ENCODE measurements around the gene MAP2K1.
"Not testable (repeated sequence)": the region's sequence is repeated elsewhere in the genome, so short reads cannot be mapped to it uniquely, and the experiment has no call there.

Gene MAP2K1

DNA sequence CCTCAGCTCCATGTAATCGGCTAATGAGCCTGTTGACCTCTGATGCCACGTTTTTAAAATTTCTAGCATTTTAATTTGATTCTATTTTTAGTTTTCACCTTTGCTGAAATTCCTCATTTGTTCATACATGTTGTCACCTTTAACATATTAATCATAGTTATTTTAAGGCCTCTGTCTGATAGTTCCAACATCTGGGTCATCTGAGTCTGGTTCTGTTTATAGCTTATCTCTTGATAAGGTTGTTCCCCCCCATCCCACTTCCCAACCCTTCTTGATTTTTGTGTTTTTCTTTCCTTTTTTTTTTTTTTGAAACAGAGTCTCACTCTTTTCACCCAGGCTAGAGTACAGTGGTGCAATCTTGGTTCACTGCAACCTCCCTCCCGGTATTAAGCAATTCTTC is 36.4 kb downstream of the MAP2K1 start:
- Mint-ChIP-seq H3K36me3 (ENCODE audit: low read depth) (no peaks in the 10 kb centered on the region), H3K9me3 (no peaks in the 10 kb centered on the region), H3K4me3 (no peak overlapping the region), H3K27ac (no peak overlapping the region), H3K27me3 (no peaks in the 10 kb centered on the region), H3K4me1 (ENCODE audit: low read depth) (peaks cover 53% of the 10 kb centered on the region)
- intact Hi-C loops (cut with micrococcal nuclease) = no loop called here

DNA sequence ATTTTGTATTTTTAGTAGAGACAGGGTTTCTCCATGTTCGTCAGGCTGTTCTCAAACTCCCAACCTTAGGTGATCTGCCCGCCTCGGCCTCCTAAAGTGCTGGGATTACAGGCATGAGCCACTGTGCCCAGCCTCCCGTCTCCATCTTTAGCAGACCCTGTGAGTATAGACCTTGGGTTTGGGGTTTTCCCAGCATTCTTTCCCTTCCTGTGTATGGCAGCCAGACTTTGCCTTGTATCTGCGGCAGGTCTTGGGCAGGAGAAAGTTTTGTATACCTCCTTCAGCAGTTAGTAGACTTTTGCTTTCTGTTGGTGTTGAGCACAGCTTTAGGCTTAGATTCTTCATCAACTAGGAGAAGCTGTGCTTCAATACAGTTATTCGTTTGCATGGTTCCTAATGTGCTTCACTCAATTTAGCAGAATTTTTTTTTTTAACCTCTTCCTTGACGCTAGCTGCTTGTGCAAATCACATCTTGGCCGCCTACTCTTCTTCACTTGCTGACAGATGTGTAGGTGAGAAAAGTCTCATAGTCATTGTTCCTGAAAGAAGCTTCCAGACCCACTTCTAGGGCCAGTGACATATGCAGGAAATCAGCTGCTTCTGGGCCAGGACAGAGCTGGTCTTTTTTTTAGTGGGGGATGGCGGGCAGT is 38.4 kb downstream of the MAP2K1 start:
- H3K4me3 Mint-ChIP-seq = no peak overlapping the region
- H3K4me1 Mint-ChIP-seq (ENCODE audit: low read depth) = peaks cover 57% of the 10 kb centered on the region
- no peaks in the 10 kb centered on the region for H3K27me3 Mint-ChIP-seq
- no peaks in the 10 kb centered on the region for H3K9me3 Mint-ChIP-seq
- intact Hi-C loops (cut with micrococcal nuclease) = loop anchor here (5.0 kb wide), 1 partner anchor 33 kb away; no protein-coding TSS in a partner anchor
- H3K27ac Mint-ChIP-seq = peak overlapping the region; percentile 5
- peaks cover 9% of the 10 kb centered on the region for H3K36me3 Mint-ChIP-seq (ENCODE audit: low read depth)

DNA sequence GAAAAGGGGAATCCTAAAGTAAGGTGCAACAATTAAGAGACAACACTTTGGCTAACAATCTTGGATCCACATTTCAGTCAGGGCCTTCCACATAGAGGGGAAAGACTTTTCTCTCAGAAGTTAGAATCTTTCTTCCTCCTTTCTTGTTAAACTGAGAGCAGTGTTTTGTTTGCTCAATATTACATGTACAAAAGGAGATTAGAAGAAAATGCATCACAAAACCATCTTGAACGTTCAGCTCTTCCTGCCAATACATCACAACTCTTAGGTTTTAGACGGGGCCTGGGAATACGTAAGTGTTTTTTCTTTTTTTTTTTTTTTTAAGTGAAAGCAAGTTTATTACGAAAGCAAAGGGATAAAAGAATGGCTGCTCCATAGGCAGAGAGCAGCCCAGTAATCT is 39.1 kb downstream of the MAP2K1 start:
- Mint-ChIP-seq H3K27ac (peak overlapping the region; percentile 5), H3K4me3 (no peak overlapping the region), H3K27me3 (no peaks in the 10 kb centered on the region), H3K36me3 (ENCODE audit: low read depth) (peaks cover 16% of the 10 kb centered on the region), H3K4me1 (ENCODE audit: low read depth) (peaks cover 64% of the 10 kb centered on the region), H3K9me3 (no peaks in the 10 kb centered on the region)
- intact Hi-C loops (cut with micrococcal nuclease) = loop anchor here (5.0 kb wide), 1 partner anchor 34 kb away; no protein-coding TSS in a partner anchor

DNA sequence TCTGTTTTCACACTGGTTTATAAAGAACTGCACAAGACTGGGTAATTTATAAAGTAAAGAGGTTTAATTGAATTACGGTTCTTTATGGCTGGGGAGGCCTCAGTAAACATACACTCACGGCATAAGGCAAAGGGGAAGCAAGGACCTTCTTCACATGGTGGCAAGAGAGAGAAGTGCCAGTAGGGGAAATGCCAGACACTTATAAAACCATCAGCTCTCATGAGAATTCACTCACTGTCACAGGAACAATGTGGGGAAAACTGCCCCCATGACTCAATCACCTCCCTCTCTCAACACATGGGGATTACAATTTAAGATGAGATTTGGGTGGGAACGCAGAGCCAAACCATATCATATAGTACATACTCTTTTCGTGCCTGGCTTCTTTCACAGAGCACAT is 42.4 kb downstream of the MAP2K1 start:
- peaks cover 18% of the 10 kb centered on the region for H3K36me3 Mint-ChIP-seq (ENCODE audit: low read depth)
- peaks cover 83% of the 10 kb centered on the region for H3K4me1 Mint-ChIP-seq (ENCODE audit: low read depth)
- H3K4me3 Mint-ChIP-seq = peak overlapping the region; percentile 6
- intact Hi-C loops (cut with micrococcal nuclease) = loop anchor here (5.0 kb wide), 1 partner anchor 37 kb away; no protein-coding TSS in a partner anchor
- H3K27ac Mint-ChIP-seq = peak overlapping the region; percentile 77
- no peaks in the 10 kb centered on the region for H3K9me3 Mint-ChIP-seq
- no peaks in the 10 kb centered on the region for H3K27me3 Mint-ChIP-seq

DNA sequence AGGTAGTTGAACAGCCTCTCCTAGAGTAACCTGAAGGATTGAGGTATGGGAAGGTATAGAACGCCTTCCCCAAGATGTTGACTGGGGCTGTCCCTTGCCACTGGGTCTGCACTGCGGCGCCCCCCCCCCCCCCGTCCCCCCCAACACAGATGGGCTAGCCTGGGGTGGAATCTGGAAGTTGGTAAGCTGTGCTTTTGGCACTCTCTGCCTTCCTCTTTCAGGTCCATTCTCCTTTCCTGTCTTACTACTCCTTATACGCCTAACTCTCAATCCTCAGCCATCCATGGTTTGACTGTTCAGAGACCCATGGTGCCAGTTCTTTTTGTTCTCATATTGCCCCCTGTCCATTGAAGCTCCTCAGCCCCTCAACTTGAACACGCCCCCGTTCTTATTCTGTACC is 42.8 kb downstream of the MAP2K1 start:
- Mint-ChIP-seq H3K27ac (peak overlapping the region; percentile 77), H3K4me1 (ENCODE audit: low read depth) (peaks cover 85% of the 10 kb centered on the region), H3K9me3 (no peaks in the 10 kb centered on the region), H3K36me3 (ENCODE audit: low read depth) (peaks cover 20% of the 10 kb centered on the region), H3K27me3 (no peaks in the 10 kb centered on the region), H3K4me3 (peak overlapping the region; percentile 13)
- intact Hi-C loops (cut with micrococcal nuclease) = loop anchor here (5.0 kb wide), 1 partner anchor 37 kb away; no protein-coding TSS in a partner anchor

DNA sequence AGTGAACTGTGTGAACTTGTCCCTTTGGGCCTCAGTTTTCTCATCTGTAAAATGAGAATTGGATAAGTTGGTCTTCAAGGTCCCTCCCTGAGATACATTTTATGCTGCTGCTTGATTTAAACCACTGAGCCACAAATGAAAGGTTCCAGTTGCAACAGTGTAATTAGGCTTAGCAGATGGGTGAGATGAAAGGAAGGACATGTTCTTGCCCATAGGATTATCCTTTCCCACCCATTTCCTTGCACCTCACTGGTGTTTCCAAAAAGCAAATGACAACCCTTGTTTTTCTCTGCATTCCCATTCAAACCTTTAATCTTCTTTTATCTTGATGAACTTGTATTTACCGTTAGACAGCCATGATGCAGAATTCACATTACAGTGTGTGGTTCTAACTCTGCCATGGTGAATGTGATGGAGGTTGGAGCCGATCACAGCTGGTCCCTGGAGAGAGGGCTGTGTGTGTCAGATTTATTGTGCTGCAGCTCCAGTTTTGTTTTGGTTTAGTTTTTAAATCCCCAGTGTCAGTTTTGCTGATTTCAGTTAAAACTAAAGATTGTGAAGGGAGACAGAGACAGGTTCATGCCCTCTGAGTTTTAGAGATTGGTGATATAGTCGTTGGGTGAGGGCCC is 44.0 kb downstream of the MAP2K1 start:
- peaks cover 32% of the 10 kb centered on the region for H3K36me3 Mint-ChIP-seq (ENCODE audit: low read depth)
- intact Hi-C loops (cut with micrococcal nuclease) = no loop called here
- H3K9me3 Mint-ChIP-seq = no peaks in the 10 kb centered on the region
- no peaks in the 10 kb centered on the region for H3K27me3 Mint-ChIP-seq
- H3K4me3 Mint-ChIP-seq = no peak overlapping the region
- peak overlapping the region; percentile 77 for H3K27ac Mint-ChIP-seq
- H3K4me1 Mint-ChIP-seq (ENCODE audit: low read depth) = peaks cover 80% of the 10 kb centered on the region

DNA sequence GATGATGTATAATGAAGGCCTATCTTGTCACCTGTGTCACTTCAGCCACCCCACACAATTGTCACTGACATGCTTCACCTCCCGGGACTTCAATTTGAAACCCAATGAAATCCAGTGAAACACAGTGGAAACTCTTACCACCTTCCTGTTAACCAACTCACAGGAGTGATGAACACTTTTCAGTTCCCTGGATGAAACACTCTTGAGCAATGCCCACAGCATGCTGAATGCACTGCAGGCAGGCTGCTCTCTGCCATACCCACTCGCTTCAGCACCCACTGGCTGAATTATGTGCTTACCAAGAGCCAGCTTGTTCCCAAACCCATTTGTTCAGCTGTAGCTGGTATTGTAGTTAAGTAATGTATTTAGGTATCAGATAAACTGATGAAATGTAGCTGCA is 47.0 kb downstream of the MAP2K1 start:
- Mint-ChIP-seq H3K27ac (peak overlapping the region; percentile 23), H3K4me3 (no peak overlapping the region), H3K4me1 (ENCODE audit: low read depth) (peaks cover 60% of the 10 kb centered on the region), H3K36me3 (ENCODE audit: low read depth) (peaks cover 58% of the 10 kb centered on the region), H3K9me3 (no peaks in the 10 kb centered on the region), H3K27me3 (no peaks in the 10 kb centered on the region)
- intact Hi-C loops (cut with micrococcal nuclease) = no loop called here

DNA sequence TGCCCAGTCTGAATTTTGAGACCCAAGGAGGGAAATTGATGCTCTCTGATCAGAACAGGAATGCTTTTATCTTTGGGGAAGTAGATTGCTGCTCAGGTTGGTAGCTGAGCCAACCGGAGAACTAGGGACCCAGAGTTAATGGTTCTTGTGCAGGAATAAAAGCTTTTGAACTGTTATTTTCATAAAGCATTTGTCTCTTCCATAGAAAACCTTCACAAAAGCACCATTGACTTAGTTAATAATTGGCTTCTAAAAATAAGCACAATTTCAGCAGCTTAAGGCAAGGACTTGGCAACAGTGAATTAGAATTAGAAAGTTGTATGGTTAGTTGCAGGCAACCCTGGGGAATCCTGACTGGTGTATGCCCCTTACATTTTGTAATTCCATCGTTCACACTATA is 53.8 kb downstream of the MAP2K1 start:
- Mint-ChIP-seq H3K4me1 (ENCODE audit: low read depth) (no peaks in the 10 kb centered on the region), H3K4me3 (no peak overlapping the region), H3K9me3 (no peaks in the 10 kb centered on the region), H3K27ac (no peak overlapping the region), H3K27me3 (no peaks in the 10 kb centered on the region), H3K36me3 (ENCODE audit: low read depth) (peaks cover 100% of the 10 kb centered on the region)
- intact Hi-C loops (cut with micrococcal nuclease) = no loop called here

DNA sequence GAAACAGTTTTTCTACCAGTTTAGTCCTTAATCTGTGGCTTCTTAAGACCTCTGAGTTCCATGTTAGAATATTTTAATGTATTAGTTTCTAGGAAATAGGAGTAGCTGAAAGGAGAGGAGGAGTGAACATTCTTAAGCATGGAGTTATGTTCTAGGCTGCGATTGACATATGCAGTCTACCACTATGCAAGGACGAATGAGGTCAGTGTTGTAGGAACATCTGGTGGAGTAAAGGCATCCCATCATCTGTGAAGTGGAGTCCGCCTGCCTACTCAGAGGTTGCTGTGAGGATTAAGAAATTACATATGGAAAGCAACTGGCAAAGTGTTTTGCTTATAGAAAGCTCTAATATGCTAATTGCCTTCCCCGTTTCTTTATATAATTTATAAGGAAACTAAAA is 65.7 kb downstream of the MAP2K1 start:
- no peaks in the 10 kb centered on the region for H3K9me3 Mint-ChIP-seq
- intact Hi-C loops (cut with micrococcal nuclease) = no loop called here
- peaks cover 57% of the 10 kb centered on the region for H3K36me3 Mint-ChIP-seq (ENCODE audit: low read depth)
- no peaks in the 10 kb centered on the region for H3K27me3 Mint-ChIP-seq
- H3K27ac Mint-ChIP-seq = no peak overlapping the region
- H3K4me3 Mint-ChIP-seq = no peak overlapping the region
- peaks cover 19% of the 10 kb centered on the region for H3K4me1 Mint-ChIP-seq (ENCODE audit: low read depth)

DNA sequence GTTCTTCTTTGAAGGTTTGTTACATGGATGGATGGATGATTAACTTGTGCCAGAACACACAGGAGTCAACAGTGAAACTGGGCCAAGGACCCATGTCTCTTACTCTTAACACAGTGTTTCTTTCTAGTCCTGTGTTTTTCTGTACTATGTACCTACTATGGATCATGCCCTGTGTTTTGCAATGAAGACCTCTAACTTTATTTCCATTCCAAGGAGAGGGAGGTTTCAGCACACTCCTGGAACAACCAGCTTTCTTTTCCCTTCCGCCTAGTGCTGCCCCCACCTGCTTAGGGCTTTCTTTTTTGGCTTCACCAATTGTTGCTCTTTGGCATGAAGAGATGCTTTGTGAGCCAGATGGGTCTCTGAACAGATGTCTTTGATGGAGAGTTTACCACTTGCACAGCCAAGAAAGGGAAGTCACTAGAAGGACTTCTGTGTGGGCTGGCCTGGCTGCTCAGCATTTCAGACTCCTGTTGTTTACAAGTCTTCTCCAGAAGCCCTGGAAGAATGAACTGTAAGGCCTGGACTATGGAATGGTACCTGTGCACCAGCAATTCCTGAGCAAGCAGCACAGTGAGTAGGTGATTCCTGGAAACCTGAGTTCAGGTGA is 66.4 kb downstream of the MAP2K1 start:
- intact Hi-C loops (cut with micrococcal nuclease) = no loop called here
- Mint-ChIP-seq H3K4me1 (ENCODE audit: low read depth) (peaks cover 19% of the 10 kb centered on the region), H3K4me3 (no peak overlapping the region), H3K9me3 (no peaks in the 10 kb centered on the region), H3K27me3 (no peaks in the 10 kb centered on the region), H3K27ac (peak overlapping the region; percentile 0), H3K36me3 (ENCODE audit: low read depth) (peaks cover 51% of the 10 kb centered on the region)

DNA sequence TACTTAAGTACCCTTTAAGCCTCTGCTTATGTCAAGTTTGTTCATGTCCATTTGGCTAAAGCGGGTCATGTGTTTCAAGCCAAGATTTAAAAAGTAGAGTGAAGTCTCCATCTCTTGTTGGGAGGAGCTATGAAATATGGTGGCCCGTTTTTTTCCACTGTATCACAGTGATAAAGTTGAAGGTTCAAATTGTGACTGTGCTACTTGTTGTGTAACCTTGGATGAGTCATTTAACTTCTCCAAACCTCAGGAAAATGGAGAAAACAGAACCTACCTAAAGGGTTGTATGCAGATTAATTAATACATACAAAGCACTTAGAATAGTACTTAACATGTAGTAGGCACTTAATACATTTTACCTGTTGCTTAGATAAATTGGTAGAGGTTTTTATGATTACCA is 67.4 kb downstream of the MAP2K1 start:
- H3K9me3 Mint-ChIP-seq = no peaks in the 10 kb centered on the region
- intact Hi-C loops (cut with micrococcal nuclease) = no loop called here
- H3K27me3 Mint-ChIP-seq = no peaks in the 10 kb centered on the region
- peaks cover 48% of the 10 kb centered on the region for H3K36me3 Mint-ChIP-seq (ENCODE audit: low read depth)
- peaks cover 25% of the 10 kb centered on the region for H3K4me1 Mint-ChIP-seq (ENCODE audit: low read depth)
- H3K4me3 Mint-ChIP-seq = no peak overlapping the region
- no peak overlapping the region for H3K27ac Mint-ChIP-seq

DNA sequence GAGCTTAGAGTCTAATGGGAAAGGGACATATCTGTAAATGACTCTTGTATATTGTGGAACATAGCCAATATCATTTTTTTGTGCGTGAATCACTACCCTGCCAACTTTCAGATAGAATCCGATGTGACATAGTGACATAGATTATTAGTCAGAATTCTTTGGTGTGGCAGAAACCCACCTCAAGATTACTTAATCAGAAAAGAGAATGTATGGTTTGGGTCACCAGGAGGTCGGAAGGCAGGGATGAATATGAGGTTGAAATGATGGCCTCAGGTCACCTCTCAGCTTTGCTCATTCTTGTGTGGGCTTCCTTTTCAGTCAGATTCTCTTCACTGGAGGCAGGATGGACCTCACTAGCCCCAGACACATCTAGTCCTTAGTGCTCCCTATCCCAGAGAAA is 69.5 kb downstream of the MAP2K1 start:
- Mint-ChIP-seq H3K27ac (peak overlapping the region; percentile 43), H3K4me3 (no peak overlapping the region)

DNA sequence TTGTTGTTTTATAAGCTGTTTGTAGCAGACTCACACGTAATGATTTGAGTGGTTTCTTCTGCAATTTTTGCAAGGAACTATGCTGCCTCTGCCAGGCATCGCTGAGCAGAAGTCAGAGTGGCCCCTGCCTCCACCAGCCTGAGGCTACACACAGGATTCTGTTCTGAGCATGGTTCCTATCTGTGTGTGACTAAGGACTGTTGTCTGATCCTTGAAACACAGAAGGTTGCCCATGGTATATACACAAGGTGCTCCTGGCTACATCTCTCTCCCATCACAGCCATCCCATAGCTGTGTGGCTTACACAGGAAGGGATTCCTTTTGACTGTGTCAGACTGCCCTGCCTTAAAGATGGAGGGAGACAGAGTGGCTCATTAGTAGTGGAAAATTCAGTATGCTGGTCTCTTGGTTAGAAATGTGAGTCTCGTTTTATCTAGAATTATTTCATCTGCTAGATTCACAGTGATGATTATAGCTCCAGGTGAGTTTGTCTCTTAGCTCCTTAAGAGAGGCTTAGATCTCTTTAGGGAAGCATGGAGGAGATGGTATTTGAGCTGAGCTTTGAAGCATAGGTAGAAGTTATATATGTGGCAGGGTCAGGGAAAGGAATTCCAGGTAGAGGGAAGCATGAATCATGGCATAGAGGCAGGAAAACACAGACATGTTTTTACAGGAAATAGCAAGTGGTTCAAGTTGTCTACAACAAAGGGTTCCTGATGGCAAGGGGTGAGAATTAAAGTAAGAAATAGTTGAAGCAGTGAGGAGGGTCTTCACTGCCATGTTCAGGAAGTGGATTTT is 73.3 kb downstream of the MAP2K1 start:
- H3K4me1 Mint-ChIP-seq (ENCODE audit: low read depth) = peaks cover 36% of the 10 kb centered on the region
- H3K9me3 Mint-ChIP-seq = no peaks in the 10 kb centered on the region
- H3K36me3 Mint-ChIP-seq (ENCODE audit: low read depth) = peaks cover 76% of the 10 kb centered on the region
- H3K27me3 Mint-ChIP-seq = no peaks in the 10 kb centered on the region
- H3K27ac Mint-ChIP-seq = peak overlapping the region; percentile 3
- intact Hi-C loops (cut with micrococcal nuclease) = no loop called here
- no peak overlapping the region for H3K4me3 Mint-ChIP-seq

More for the DNA sequence above, 69.5 kb downstream of the MAP2K1 start:
- no peaks in the 10 kb centered on the region for H3K27me3 Mint-ChIP-seq
- peaks cover 42% of the 10 kb centered on the region for H3K4me1 Mint-ChIP-seq (ENCODE audit: low read depth)
- H3K9me3 Mint-ChIP-seq = no peaks in the 10 kb centered on the region
- intact Hi-C loops (cut with micrococcal nuclease) = no loop called here
- peaks cover 58% of the 10 kb centered on the region for H3K36me3 Mint-ChIP-seq (ENCODE audit: low read depth)

DNA sequence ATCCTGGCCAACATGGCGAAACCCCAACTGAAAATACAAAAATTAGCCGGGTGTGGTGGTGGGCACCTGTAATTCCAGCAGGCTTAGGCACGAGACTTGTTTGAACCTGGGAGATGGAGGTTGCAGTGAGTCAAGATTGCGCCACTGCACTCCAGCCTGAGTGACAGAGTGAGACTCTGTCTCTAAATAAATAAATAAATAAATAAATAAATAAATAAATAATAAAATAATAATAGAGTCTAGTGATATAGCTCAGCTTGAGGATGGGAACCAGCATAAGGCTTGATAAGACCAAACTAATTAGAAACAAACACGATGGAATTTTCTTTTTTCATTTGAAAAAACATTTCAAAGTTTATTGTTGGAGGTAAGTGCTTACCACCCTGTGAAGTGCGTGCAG is 74.6 kb downstream of the MAP2K1 start:
- H3K27me3 Mint-ChIP-seq; H3K9me3 Mint-ChIP-seq; intact Hi-C loops (cut with micrococcal nuclease); H3K4me3 Mint-ChIP-seq; H3K27ac Mint-ChIP-seq: not testable (repeated sequence)
- peaks cover 41% of the 10 kb centered on the region for H3K4me1 Mint-ChIP-seq (ENCODE audit: low read depth)
- peaks cover 68% of the 10 kb centered on the region for H3K36me3 Mint-ChIP-seq (ENCODE audit: low read depth)

Measured in dendritic cell treated with granulocyte-macrophage colony-stimulating factor and Interleukin-4, amounts not matched to agents 40 ng/mL and 50 ng/mL, for 4 days (primary cell).